Amygdala (tissue), 56 donors: ENCODE measurements around the gene SLC35G4.
A peak's percentile ranks its signal among the peaks of the same experiment; 100 is the strongest.
"Not testable (repeated sequence)": the region's sequence is repeated elsewhere in the genome, so short reads cannot be mapped to it uniquely, and the experiment has no call there.

Experiments
- DNase-seq, 56 donors: peaks; one replicate each; lab custom pipeline; 2025; lab: John Stamatoyannopoulos, UW

The SLC35G4 gene

DNA sequence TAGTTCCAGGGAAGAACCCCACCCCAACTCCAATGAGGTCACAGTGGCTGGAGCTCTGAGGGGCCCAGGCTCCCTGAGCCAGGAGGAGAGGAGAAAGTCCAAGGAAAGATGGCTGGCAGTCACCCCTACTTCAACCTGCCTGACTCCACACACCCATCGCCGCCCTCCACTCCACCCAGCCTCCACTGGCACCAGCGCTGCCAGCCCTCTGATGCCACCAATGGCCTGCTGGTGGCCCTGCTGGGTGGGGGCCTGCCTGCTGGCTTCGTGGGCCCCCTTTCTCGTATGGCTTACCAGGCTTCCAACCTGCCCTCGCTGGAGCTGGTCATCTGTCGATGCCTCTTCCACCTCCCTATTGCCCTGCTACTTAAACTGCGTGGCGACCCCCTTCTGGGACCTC is at the start of gene SLC35G4:
Gene SLC35G4, plus strand, starts transcription at position 109 of the 400 bp plus-strand sequence. Its CDS starts 0 bp downstream, at position 109.
- DNase-seq = not testable (repeated sequence)

DNA sequence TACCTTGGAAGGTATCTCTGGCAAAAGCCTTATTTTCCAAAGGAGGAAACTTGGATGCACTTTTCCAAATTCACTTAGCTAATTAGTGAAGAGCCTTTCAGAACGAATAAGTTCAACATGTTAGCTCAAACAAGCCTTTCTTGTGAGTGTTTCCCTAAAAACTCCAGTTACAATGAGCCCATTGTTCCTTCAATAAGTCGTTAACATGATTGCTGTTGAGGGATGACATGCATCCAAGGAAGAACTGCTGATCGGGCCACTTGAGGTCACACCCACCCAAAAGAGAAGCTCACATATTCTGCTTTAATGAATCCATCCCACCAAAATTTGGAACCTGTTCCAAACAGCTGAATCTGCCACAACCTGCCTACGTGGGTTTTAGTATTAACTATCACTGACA is 48.1 kb upstream of the SLC35G4 start:
- DNase-seq = no peak

DNA sequence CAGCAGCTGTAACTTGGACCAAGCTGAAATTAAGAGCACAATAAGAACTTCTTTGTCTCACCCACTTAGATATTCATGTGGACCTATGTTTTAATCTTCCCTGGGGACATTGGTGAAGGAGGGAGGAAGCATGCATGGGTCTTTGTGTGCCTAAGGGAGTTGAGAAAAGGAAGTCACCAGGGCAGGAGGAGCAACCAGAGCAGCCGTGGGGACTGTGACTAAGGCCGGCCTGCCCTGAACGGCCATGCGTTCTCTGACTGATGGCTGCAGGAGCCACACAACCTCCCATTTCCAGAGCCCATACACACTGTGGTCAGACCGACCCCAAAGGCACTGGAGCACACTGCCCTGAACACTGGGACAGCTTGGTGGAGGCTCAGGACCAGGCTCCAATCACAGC is 43.7 kb upstream of the SLC35G4 start:
- no peak for DNase-seq

DNA sequence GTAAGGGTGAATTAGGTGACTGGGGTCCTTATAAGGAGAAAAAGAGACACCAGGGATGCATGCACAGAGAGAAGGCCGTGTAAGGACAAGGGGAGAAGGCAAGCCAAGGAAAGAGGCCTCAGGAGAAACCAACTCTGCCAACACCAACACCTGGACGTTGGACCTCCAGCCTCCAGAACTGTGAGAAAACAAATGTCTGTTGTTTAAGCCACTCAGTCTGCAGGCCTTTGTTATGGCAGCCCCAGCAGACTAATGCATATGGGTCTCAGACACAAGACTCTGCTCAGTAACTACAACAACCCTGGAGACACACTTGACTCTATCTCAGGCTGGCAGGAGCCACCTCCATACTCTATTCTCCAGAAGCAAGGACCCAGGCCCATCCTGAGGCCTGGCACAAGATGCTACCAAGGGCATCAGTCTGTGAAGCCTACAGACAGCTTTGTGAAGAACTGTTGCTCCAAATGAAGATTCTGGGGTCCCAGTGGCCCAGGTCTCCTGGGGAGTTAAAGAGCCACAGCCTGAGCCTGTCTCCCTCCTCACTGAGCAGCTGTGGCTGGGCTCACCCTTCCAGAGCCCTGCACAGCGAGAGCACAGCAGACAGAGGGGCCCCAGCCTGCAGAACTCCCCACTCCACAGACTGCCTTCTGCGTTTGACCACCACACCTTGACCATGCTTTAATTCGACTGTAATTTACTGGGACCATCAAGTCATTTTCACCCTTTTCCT is 43.0 kb upstream of the SLC35G4 start:
- no peak for DNase-seq

DNA sequence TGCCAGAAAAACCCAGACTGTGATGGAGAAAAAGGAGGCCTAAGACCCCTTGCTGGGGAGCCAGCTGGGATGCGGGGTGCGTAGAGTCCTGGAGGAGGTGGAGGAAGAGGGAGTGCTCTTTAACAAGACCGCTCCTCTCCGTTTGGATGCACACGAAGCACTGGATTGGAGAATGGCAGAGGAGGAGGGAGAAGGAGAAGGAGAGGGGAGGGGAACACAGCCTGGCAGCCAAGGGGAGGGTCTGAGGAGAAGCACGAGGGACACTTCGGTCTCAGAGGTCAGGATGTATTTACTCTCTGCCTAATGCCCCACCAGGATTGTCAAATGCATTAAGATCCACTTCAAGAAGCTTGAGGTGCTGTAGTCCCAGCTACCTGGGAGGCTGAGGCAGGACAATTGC is 42.0 kb upstream of the SLC35G4 start:
- DNase-seq = no peak

DNA sequence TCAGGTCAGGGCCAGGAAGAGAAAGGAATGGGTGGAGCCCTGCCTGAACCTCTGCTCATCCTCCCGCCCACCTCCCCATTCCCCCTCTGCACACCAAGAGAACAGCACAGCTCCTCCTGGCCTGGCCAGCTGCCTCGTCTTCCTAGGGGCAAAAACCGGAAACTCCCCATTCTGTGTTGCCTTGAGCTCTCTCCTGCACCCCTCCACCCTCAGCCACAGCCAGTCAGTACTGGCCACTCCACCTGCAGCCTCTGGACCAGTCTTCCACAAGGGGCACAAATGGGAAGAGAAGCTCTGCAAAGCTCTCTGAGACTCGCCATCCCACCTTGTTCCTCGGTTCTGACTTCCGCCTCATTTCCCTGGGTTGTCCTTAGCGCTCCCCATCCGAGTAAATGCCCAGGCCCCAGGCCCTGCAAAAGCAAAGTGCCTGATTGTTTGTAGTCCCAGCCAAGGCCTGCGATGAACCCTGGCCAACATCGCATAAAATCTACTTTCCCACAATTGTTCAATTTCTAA is 39.3 kb upstream of the SLC35G4 start:
- no peak for DNase-seq

DNA sequence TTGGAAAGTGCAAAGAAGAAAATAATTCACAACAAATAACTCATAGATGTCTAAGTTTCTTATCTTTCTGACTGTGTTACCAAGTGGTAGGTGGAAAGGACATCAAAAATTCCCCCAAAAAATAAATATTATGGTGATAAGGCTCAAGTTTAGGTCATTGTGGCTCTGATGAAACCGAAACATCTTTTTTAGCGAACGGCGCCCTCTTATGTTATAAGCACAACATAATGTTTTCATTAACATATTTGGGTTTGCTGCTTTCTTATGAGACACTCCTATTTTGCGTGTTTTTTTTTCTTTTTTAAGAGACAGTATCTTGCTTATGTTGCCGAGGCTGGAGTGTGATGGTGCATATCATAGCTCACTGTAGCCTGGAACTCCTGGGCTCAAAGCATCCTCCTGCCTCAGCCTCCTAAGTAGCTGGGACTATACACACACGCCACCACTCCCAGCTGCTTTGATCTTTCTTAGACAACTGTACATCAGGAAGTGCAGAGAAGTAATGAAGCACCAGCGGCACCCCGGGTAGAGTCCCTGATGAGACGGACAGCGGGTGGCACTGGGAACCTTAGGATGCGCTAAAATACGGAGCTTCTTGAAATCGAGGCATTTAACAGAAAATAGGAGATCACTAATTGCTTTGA is 38.5 kb upstream of the SLC35G4 start:
- DNase-seq = no peak

DNA sequence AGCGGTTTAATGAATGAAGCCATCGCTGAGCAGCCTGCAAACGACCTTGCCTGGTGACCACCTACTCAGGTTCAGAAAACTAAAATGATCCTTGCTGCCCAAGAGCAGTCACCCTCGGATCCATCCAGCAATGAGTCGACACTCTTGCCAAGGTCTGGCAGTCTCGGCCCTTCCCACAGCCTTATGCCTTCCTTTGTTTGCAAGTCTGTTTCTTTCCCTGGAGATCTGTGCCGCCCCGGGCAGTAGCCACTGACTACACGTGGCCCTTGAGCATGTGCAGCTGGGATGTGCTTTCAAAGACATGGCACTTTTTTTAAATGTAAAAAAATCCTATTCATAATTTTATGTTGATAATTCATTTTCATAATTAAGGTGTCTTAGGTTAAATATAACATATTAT is 37.2 kb upstream of the SLC35G4 start:
- no peak for DNase-seq

DNA sequence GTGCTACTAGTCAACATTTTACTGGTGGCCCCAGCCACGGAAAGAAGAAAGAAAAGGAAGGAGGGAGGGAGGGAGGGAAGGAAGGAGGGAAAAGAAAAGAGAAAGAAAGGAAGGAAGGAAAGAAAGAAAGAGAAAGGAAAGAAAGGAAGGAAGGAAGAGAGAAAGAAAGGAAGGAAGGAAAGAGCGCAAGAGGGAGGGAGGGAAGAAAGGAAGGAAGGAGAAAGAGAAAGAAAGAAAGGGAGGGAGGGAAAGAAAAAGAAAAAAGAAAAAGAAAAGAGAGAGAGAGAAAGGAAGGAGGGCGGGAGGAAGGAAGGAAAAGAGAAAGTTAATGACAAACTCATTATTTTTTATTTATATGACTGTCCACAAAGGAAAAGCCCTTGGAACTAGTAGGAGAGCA is 34.9 kb upstream of the SLC35G4 start:
- DNase-seq = no peak

DNA sequence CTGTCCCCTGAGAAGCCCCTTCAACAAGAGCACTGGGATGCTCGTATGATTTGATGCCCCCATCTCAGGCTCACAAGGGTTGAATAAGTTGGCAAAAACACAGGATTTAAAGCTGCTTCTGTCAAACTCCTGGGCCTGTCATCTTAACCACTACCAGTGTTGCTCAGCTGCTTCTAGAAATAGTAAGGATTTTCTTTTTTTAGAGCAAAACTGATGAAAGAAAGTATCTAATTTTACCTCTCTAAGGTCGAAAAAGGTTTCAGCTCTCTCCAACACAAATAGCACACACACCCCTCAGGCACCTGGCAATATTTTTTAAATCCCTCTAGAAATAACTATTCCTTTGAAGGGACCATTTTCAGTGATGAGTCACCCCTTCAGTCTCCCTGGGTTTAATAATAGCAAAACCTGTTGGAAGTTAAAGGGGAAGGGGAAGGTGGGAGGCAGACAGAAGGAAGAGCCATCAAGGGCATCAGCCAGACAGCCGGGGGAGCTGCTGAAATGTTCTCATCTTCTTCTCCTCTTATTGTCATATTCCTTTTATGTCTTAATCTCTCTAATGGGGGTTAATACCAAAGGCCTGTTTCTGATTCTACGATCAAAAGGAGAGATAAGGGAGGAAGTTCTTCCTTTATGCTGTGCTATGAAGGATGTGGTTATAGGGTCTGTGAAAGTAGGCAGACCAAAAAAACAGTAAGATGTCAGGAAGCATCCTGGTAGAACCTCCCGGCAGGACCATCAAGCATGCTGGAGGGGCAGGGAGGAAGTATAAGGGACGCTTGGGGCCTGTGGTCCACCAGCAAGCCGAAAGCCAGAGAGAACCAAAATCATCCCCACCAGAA is 31.9 kb upstream of the SLC35G4 start:
- peak in 2 of 56 donors; percentile 10 to 36 for DNase-seq

DNA sequence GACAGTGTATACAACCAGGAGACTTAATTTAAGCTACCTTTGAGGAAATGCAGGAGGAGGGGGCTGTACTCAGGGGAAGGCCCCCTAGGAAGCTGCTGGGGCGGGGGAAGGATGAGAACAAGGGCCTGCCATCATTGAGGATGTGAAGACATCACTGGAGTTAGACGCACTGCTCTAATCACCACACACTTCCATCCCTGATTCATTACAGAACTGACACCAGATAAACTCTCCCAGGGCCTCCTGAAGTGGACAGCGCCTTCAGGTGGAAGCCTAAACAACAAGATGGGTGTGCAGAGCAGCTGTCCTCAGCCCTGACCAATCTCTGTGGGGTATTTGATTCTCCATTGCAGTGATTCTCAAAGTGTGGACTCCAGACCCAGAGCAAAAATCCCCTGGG is 30.6 kb upstream of the SLC35G4 start:
- no peak for DNase-seq

DNA sequence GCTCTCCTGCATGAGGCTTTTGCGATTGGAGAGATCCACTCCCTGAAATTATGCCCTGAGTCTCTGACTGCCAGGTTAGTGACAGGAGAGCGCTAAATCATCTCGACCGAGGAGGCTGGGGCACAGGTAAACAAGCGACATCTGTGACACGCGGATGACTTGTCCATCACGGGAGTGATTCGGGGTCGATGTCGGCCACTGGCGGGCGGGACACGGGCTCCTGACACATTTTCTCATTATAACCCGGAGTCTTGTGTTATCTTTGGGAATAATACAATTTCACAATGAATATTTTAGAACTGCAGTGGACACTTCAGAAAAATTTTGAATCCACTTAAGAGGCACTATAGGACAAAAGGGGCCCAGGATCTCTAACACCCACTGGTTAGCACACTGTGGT is 29.5 kb upstream of the SLC35G4 start:
- no peak for DNase-seq

DNA sequence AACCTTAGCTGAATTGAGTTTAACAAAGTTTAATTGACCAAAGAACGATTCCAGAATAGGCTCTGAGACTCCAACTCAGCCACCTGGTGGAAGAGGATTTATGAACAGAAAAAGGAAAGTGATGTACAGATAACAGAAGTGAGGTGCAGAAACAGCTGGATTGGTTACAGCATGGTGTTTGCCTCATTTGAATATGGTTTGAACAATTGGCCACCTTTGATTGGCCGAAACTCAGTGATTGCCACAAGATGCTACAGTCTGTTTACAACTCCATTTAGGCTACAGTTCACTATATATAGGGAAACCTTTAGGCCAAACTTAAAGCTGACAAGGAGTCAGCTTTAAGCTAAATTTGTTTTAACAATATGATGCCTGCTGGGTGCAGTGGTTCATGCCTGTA is 28.1 kb upstream of the SLC35G4 start:
- DNase-seq = no peak

DNA sequence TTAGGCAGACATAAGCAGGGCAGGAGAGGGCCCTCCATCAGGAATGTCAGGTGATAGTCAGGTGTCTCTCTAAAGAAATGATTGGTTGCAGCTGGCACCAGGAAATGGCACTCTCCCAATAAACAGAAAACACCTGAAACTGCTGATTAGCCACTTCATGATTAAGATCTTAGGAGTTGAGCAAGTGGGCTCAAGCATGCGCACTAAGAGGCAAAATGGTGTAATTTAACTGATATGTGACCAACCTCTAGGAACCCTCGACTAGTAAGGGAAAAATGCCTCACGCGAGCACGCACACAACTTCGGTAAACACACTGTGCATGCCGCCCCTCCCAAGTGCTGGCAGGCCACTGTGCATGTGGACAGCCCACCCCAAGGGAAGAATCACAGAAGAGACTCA is 23.8 kb upstream of the SLC35G4 start:
- DNase-seq = no peak

DNA sequence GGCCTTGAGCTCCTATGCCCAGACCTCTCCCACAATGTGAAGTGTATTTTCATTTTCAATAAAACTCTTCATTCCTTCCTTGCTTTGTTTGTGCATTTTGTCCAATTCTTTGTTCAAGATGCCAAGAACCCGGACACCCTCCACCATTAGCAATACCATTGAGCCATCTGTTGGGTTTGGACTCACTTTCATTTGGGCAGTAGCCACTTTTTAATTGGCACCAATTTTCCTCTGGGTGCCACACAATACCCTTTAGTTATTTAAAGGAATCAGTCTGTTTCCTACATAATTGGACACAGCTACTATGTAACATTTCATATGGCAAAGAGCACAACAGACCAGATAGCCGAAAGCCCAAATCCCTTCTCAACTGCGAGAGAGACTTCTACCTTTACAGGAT is 22.5 kb upstream of the SLC35G4 start:
- DNase-seq = no peak

DNA sequence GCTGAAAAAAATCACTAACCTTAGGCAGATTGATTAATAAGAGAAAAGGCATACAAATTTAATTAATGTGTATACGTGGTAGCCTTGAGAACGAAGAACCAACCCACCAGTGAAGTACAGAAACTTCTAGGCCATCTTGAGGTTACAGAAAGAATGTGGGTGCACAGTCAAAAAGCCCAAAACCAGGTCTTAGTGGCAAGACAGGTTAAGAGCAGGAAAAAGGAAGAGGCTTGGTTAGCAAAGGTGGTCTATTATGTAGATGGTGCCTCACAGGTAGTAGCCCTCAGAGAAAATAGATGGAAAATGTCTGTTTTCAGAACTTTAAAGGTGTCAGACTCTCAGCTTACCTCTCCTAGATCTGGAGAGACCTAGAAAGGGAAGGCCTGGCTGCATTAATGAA is 22.0 kb upstream of the SLC35G4 start:
- no peak for DNase-seq

DNA sequence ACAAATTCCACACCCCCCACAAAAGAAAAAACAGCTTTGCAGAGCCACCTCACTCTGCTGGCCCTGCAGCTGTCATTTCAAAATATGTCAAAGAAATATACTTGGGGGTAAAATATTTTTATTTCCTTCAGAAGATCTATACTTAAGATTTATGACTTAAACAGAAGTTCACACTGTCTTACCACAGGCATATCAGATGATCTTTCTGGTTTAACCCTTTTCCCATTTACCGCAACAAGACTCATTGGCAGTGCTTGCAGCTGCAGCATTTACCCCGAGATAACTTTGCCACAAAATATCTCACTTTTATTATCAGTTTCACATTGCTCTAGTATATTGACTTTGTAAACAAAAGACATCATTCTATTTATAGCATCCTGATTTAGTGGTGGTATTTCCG is 21.6 kb upstream of the SLC35G4 start:
- no peak for DNase-seq

DNA sequence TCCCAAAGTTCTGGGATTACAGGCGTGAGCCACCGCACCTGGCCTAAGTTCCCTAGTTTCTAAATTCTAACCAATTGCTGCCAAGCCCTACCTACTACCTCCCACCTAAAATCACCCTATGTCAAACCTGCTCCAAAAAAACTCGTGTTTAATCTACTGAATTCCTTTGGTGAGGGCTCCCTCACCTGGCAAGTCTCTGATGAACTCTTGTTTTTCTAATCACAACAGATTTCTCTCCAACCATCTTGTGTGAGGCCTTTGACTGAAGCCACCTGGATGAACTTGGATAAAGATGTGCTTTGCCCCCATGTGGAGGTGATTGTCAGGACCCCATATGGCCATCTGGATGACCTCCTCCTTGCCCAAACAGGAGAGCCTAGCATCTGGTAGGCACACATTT is 17.4 kb upstream of the SLC35G4 start:
- no peak for DNase-seq

DNA sequence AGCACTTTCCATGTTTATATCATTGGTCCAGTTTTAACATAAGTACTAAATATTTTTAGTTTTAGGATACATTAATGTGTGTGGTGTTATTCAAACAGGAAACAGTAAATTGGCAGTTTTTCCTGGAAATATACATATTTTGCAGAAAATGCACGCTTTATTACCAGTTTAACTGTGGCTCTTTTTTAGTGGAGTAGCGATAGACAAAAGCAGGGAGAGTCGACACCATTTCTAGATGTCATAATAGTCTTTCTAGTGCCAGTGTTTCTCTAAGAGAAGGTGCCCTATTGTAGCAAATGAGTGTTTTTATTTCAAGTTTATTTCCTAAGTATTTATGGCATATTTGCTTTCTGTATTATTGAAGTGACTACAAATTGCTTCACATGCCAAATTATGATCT is 9.1 kb upstream of the SLC35G4 start:
- no peak for DNase-seq

DNA sequence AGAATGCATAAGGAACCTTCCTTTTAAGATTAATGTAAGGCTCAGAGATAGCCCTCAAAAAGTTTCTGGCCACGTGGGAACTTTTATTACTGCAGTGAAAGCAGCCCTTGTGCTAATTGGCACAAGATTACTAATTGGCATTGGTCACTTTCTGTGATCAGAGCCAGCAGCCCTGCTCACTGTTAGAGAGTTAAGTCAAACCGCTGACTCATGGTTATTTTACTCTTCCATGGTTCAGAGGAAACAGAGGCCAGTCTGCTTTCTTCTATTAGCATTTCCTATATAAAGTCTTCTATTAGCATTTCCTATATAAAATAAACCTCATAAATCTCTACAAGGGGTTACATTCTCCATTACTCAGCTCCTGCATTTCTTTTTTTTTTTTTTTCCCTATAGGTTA is 1.5 kb upstream of the SLC35G4 start:
- DNase-seq = peak in 4 of 56 donors; percentile 0 to 10 (median 2)

DNA sequence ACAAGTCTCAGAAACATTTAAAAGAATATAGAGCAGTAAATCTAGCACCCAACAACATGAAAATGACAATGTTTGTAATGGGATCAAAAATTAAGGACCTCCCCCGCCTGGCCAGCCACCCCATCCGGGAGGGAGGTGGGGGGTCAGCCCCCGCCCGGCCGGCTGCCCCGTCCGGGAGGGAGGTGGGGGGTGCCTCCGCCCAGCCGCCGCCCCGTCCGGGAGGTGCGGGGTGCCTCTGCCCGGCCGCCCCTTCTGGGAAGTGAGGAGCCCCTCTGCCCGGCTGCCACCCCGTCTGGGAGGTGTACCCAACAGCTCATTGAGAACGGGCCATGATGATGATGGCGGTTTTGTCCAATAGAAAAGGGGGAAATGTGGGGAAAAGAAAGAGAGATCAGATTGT is 778 bp upstream of the SLC35G4 start:
- DNase-seq = not testable (repeated sequence)
